ENCODE measurements around the gene GSE1.

DNA sequence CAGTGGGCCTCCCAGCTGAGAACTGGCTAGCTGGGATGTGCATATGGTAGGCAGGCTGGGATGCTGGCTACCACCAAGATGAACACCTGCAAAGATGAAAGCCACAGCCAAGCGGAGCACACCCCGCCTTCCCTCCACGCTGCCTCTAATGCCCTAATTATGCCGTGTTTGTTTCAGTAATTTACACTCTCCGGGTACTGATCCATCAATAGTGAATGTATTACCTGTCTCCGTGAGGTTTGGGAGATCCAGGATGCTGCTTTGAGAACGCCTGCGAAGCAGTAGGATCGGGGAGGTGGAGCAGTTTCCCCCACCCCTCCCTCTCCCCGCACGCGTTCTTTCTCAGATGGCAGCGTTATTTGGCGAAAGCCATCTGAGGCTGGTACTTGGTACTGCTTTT, 28.9 kb upstream of the GSE1 start:
- TF ChIP-seq EP300 (IDR thresholded peaks at IDR 0.05; ENCODE audit: low read depth) (no peak), CTCF (IDR thresholded peaks at IDR 0.05) (no peak), POLR2A (IDR thresholded peaks at IDR 0.05) (no peak)
